Nephron (organoid): ENCODE data around the gene SMCO2.

Source experiments
- H3K27ac Mint-ChIP-seq, 3 experiments: 2 replicates each; pipeline ENCODE4 v1.8.0; 2020; ENCODE audit warnings: mixed read lengths in 3 of 3, mild to moderate bottlenecking in 2 of 3, moderate library complexity in 1 of 3
- H3K27me3 Mint-ChIP-seq: 2 replicates; pipeline ENCODE4 v1.8.0; 2021; ENCODE audit warnings: low read depth, mild to moderate bottlenecking, moderate library complexity, mixed read lengths
- H3K36me3 Mint-ChIP-seq: 2 replicates; pipeline ENCODE4 v1.8.0; 2020; ENCODE audit warnings: low read depth, mixed read lengths
- H3K4me1 Mint-ChIP-seq: 2 replicates; pipeline ENCODE4 v1.8.0; 2020; ENCODE audit warnings: mixed read lengths
- H3K4me3 Mint-ChIP-seq, 3 experiments: 2 replicates each; pipeline ENCODE4 v1.8.0; 2020; ENCODE audit warnings: mild to moderate bottlenecking in 3 of 3, mixed read lengths in 3 of 3, moderate library complexity in 2 of 3
- H3K9me3 Mint-ChIP-seq: 2 replicates; pipeline ENCODE4 v1.8.0; 2020; ENCODE audit warnings: mixed read lengths
- CTCF ChIP-seq, 3 experiments: fragments of 200-600 bp; sonication (generic); IDR thresholded peaks; one replicate each; pipeline ENCODE4 v1.5.0; 2021; ENCODE audit warnings: antibody characterized with exemption in 3 of 3; ENCODE audit not compliant: unreplicated experiment in 3 of 3

SMCO2 gene

GRCh38 chr12:27431185-27431584, 15.4 kb upstream of the SMCO2 start:
- H3K9me3 Mint-ChIP-seq: peaks cover 9% of the 10 kb centered on the region

GRCh38 chr12:27434673-27435565, 11.6 kb upstream of the SMCO2 start:
- H3K27me3 Mint-ChIP-seq: peaks cover 7% of the 10 kb centered on the region

More at GRCh38 chr12:27431185-27431584, 15.4 kb upstream of the SMCO2 start:
- Mint-ChIP-seq H3K36me3 (no peaks in the 10 kb centered on the region), H3K27me3 (peaks cover 3% of the 10 kb centered on the region), H3K4me1 (peaks cover 7% of the 10 kb centered on the region), H3K4me3 (no peak overlapping the region), H3K27ac (no peak overlapping the region)
- no peak for TF ChIP-seq CTCF (IDR thresholded peaks at IDR 0.05; ENCODE audit: unreplicated experiment in 3 of 3)

GRCh38 chr12:27436029-27436428, 10.5 kb upstream of the SMCO2 start:
- peaks cover 7% of the 10 kb centered on the region for H3K4me1 Mint-ChIP-seq
- peaks cover 7% of the 10 kb centered on the region for H3K27me3 Mint-ChIP-seq
- no peak for TF ChIP-seq CTCF (IDR thresholded peaks at IDR 0.05; ENCODE audit: unreplicated experiment in 3 of 3)
- no peaks in the 10 kb centered on the region for H3K36me3 Mint-ChIP-seq
- no peak overlapping the region for H3K4me3 Mint-ChIP-seq
- H3K27ac Mint-ChIP-seq: no peak overlapping the region
- H3K9me3 Mint-ChIP-seq: peaks cover 14% of the 10 kb centered on the region

More at GRCh38 chr12:27434673-27435565, 11.6 kb upstream of the SMCO2 start:
- H3K4me1 Mint-ChIP-seq: peaks cover 7% of the 10 kb centered on the region
- H3K9me3 Mint-ChIP-seq: peaks cover 14% of the 10 kb centered on the region
- H3K36me3 Mint-ChIP-seq: no peaks in the 10 kb centered on the region
- no peak overlapping the region for H3K27ac Mint-ChIP-seq
- no peak overlapping the region for H3K4me3 Mint-ChIP-seq
- peak; percentile 31 to 49 (median 42) for TF ChIP-seq CTCF (IDR thresholded peaks at IDR 0.05; ENCODE audit: unreplicated experiment in 3 of 3)

- H3K27me3 Mint-ChIP-seq: peaks cover 7% of the 10 kb centered on the region
- no peak overlapping the region for H3K4me3 Mint-ChIP-seq
- no peaks in the 10 kb centered on the region for H3K36me3 Mint-ChIP-seq
- TF ChIP-seq CTCF (IDR thresholded peaks at IDR 0.05; ENCODE audit: unreplicated experiment in 3 of 3): no peak
- peaks cover 7% of the 10 kb centered on the region for H3K4me1 Mint-ChIP-seq
- H3K27ac Mint-ChIP-seq: no peak overlapping the region
- H3K9me3 Mint-ChIP-seq: peaks cover 11% of the 10 kb centered on the region
These were observed 9.8 kb upstream of the SMCO2 start for GRCh38 chr12:27436768-27437167.

- peaks cover 7% of the 10 kb centered on the region for H3K4me1 Mint-ChIP-seq
- peaks cover 7% of the 10 kb centered on the region for H3K27me3 Mint-ChIP-seq
- no peak overlapping the region for H3K4me3 Mint-ChIP-seq
- peaks cover 6% of the 10 kb centered on the region for H3K9me3 Mint-ChIP-seq
- peak overlapping the region in 1 of 3 experiments; percentile 1 for H3K27ac Mint-ChIP-seq
- TF ChIP-seq CTCF (IDR thresholded peaks at IDR 0.05; ENCODE audit: unreplicated experiment in 3 of 3): no peak
- no peaks in the 10 kb centered on the region for H3K36me3 Mint-ChIP-seq
These were observed 8.7 kb upstream of the SMCO2 start for GRCh38 chr12:27437839-27438238.

GRCh38 chr12:27447761-27448160, 1.2 kb downstream of the SMCO2 start:
- Mint-ChIP-seq H3K4me3 (no peak overlapping the region), H3K27ac (no peak overlapping the region), H3K27me3 (peaks cover 13% of the 10 kb centered on the region), H3K36me3 (no peaks in the 10 kb centered on the region), H3K4me1 (no peaks in the 10 kb centered on the region), H3K9me3 (peaks cover 6% of the 10 kb centered on the region)
- no peak for TF ChIP-seq CTCF (IDR thresholded peaks at IDR 0.05; ENCODE audit: unreplicated experiment in 3 of 3)
